Uterus (tissue), 2 donors: ENCODE results near the gene USP25.

Source experiments
- POLR2A ChIP-seq, 2 donors: fragments of 450-650 bp; IDR thresholded peaks; one replicate each; pipeline ENCODE4 v1.6.1; 2016; ENCODE audit warnings: antibody characterized with exemption in 2 of 2, mild to moderate bottlenecking in 1 of 2, moderate library complexity in 1 of 2
- TF ChIP-seq, protein P1 (sequence below), 4 experiments: fragments of 200-600 bp in 2 of 4; fragments of 450-650 bp in 2 of 4; sonication (generic) in 2 of 4; IDR thresholded peaks; one replicate each; pipeline ENCODE4 v1.5.1; 2016 to 2019; ENCODE audit warnings: antibody characterized with exemption in 4 of 4, mild to moderate bottlenecking in 2 of 4, moderate library complexity in 1 of 4

DNA sequence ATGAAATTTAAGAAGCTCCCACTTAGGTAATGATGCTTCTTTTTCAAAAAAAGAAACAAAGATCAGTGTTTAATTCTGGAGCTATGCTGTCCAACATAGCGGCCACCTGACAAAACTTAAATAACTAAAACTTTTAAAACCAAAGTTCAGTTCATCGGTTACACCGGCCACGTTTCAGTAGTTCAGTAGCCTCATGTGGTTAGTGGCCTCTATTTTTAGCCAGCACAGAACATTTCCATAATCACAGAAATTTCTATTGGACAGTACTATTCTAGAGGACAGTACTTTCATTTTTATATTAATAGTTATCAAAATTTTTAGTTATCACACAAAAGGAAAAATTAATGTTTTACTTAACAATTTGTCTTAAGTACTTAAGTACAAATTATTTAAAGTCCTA, 141.0 kb downstream of the USP25 start:
- TF ChIP-seq, protein P1, sequence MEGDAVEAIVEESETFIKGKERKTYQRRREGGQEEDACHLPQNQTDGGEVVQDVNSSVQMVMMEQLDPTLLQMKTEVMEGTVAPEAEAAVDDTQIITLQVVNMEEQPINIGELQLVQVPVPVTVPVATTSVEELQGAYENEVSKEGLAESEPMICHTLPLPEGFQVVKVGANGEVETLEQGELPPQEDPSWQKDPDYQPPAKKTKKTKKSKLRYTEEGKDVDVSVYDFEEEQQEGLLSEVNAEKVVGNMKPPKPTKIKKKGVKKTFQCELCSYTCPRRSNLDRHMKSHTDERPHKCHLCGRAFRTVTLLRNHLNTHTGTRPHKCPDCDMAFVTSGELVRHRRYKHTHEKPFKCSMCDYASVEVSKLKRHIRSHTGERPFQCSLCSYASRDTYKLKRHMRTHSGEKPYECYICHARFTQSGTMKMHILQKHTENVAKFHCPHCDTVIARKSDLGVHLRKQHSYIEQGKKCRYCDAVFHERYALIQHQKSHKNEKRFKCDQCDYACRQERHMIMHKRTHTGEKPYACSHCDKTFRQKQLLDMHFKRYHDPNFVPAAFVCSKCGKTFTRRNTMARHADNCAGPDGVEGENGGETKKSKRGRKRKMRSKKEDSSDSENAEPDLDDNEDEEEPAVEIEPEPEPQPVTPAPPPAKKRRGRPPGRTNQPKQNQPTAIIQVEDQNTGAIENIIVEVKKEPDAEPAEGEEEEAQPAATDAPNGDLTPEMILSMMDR (IDR thresholded peaks at IDR 0.05): no peak
- no peak for TF ChIP-seq POLR2A (IDR thresholded peaks at IDR 0.05)
